Activated naive CD4-positive, alpha-beta T cell treated with anti-CD3 and anti-CD28 coated beads for 36 hours (primary cell): ENCODE measurements around the gene FAM168B. TPM values are rescaled to one million over a fixed set of nuclear protein-coding genes. Genes with fewer than 3 reads are reported as not detected.

Source experiments
- CTCF ChIA-PET: fragments of 350-600 bp; sonication (Branson Sonifier 250); formaldehyde crosslinking; loops from one replicate; lab custom pipeline; 2021; ENCODE audit warnings: antibody characterized with exemption; lab: Charles Lee
- DNase-seq: peaks from one replicate; pipeline ENCODE4 v3.0.0-alpha.2; 2020
- H3K27ac Mint-ChIP-seq: one replicate; pipeline ENCODE4 v1.8.0; 2021; ENCODE audit warnings: mild to moderate bottlenecking, mixed read lengths
- H3K27me3 Mint-ChIP-seq: one replicate; pipeline ENCODE4 v1.8.0; 2021; ENCODE audit warnings: low read depth, mixed read lengths
- H3K36me3 Mint-ChIP-seq: one replicate; pipeline ENCODE4 v1.8.0; 2021; ENCODE audit warnings: low read depth, mixed read lengths
- H3K4me1 Mint-ChIP-seq: one replicate; pipeline ENCODE4 v1.8.0; 2021; ENCODE audit warnings: low read depth, mixed read lengths
- H3K4me3 Mint-ChIP-seq: one replicate; pipeline ENCODE4 v1.8.0; 2021; ENCODE audit warnings: mild to moderate bottlenecking, moderate library complexity, mixed read lengths
- H3K9me3 Mint-ChIP-seq: one replicate; pipeline ENCODE4 v1.8.0; 2021; ENCODE audit warnings: mixed read lengths
- intact Hi-C: fragments of 100-400 bp; cut with micrococcal nuclease; formaldehyde crosslinking; loops from one replicate; pipeline ENCODE4 v1.15.1; 2023
- total RNA-seq, 2 experiments: library from RNA; stranded (reverse); gene quantifications; one replicate each; pipeline ENCODE4 v1.2.3, GENCODE V29; 2021

Gene FAM168B
- total RNA-seq, 2 experiments from 2014 or later, result 52.7 to 55.0 TPM

DNA sequence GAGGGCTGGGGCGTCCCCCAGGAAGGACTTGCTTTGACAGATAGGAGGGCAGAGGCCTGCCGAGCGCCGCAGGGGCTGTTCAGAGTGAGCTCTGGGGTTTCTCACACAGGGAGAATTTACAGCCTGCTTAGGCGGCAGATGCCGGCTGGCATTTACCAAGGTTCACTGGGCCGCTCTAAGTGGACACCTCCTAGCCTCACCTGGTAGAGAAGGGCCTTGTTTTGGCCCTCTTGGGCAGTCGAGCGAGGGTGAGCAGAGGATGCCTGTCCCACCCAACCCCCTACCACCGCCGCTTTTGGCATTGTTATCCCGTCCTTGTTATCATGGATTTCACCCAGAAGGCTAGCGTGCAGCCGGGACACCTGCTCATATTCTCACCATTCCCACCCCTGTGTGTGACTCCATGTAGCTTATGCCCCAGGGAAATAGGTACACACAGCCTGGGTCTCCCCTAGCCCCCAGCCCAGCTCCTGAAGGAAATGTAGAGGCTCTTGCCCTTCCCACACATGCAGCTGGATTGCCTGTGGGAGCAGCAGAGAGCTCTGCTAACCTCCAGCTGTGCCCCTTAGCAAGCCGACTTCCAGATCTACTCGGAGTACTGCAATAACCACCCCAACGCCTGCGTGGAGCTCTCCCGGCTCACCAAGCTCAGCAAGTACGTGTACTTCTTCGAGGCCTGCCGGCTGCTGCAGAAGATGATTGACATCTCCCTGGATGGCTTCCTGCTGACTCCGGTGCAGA lies 52.4 kb downstream of the FAM168B start:
- no peaks in the 10 kb centered on the region for H3K9me3 Mint-ChIP-seq
- intact Hi-C loops, result loop anchor here (1.0 to 2.0 kb wide), 3 partner anchors 52 to 244 kb away; partner anchors contain the start of genes FAM168B and PLEKHB2
- CTCF ChIA-PET, result interaction anchor here (1.0 to 1.7 kb wide), 6 partner anchors 11 to 373 kb away, joined by 3 to 8 read pairs (median 4); partner anchors contain the start of gene FAM168B
- no peak overlapping the region for H3K27ac Mint-ChIP-seq
- H3K4me3 Mint-ChIP-seq, result peak overlapping the region; percentile 54
- H3K36me3 Mint-ChIP-seq, result no peaks in the 10 kb centered on the region
- peak; percentile 51 for DNase-seq
- H3K4me1 Mint-ChIP-seq, result peaks cover 29% of the 10 kb centered on the region
- H3K27me3 Mint-ChIP-seq, result peaks cover 4% of the 10 kb centered on the region

DNA sequence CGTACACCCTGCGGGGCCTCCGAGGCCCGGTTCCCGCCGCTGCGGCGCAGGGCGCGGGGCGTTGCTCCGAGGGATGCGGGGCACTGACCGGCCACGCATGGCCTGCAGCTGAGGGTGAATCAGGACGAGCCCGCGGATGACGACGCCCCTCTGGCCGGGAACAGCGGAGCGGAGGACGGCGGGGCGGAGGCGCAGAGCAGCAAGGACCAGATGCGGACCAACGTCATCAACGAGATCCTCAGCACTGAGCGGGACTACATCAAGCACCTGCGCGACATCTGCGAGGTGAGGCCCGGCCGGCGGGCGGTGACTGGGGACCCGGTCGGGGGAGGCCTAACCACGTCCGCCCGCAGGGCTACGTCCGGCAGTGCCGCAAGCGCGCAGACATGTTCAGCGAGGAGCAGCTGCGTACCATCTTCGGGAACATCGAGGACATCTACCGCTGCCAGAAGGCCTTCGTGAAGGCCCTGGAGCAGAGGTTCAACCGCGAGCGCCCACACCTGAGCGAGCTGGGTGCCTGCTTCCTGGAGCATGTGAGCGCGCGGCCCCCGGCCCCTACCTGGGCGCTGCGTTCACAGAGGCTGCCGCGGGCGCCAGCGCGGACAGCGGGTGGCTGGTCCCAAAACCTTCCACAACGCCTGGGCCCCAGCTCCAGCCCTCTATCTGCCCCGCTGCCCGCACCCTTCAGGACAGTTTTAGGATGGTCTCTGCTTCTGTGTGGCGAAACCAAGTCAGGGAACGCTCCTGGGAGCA lies 53.2 kb downstream of the FAM168B start:
- DNase-seq, result peak; percentile 62
- CTCF ChIA-PET, result interaction anchor here (1.2 to 1.7 kb wide), 2 partner anchors 53 to 167 kb away, joined by 6 to 8 read pairs; partner anchors contain the start of gene FAM168B
- H3K36me3 Mint-ChIP-seq, result no peaks in the 10 kb centered on the region
- H3K4me1 Mint-ChIP-seq, result peaks cover 29% of the 10 kb centered on the region
- H3K27me3 Mint-ChIP-seq, result peaks cover 4% of the 10 kb centered on the region
- no peak overlapping the region for H3K27ac Mint-ChIP-seq
- H3K9me3 Mint-ChIP-seq, result no peaks in the 10 kb centered on the region
- intact Hi-C loops, result loop anchor here (1.0 to 2.0 kb wide), 3 partner anchors 53 to 243 kb away; partner anchors contain the start of genes FAM168B and PLEKHB2
- H3K4me3 Mint-ChIP-seq, result peak overlapping the region; percentile 54

DNA sequence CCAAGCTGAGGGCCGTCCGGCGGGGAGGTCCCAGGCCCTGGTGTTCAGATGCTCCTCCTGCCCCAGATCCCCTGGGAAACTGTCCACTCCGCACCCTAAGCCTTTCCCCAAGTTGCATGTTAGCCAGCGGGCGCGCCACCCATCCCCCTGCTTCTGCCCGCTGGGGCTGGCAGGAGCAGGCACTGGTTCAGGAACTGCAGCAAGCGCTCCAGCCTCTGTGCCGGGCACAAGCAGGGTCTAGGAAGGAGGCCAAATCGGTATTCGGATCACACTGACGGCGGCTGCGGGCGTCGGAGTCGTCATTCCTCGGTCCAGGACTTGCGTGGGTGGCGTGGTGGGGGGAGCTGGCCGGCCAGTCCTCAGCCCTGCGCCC lies 53.7 kb downstream of the FAM168B start:
- intact Hi-C loops, result no loop called here
- CTCF ChIA-PET, result no interaction called here
- Mint-ChIP-seq H3K4me3 (no peak overlapping the region), H3K27ac (no peak overlapping the region), H3K27me3 (peaks cover 5% of the 10 kb centered on the region), H3K9me3 (no peaks in the 10 kb centered on the region), H3K4me1 (peaks cover 29% of the 10 kb centered on the region), H3K36me3 (no peaks in the 10 kb centered on the region)
- no peak for DNase-seq

DNA sequence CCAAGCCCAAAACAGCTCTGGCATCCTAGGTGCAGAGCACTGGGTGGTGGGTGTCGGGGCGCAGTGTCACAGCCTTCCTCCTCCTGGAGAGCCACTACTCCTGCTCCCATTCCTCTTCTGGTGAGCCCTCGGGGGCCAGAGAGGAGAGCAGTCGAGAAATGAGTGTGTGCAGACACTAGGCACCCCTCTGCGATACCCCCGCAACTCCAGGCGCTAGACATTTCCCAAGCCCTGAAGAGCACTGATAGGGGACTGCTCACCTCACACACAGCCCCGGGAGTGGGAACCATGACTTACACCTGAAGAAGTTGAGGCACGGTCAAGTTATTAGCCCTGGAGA lies 54.2 kb downstream of the FAM168B start:
- H3K4me3 Mint-ChIP-seq, result no peak overlapping the region
- CTCF ChIA-PET, result no interaction called here
- intact Hi-C loops, result no loop called here
- H3K27me3 Mint-ChIP-seq, result peaks cover 10% of the 10 kb centered on the region
- H3K36me3 Mint-ChIP-seq, result no peaks in the 10 kb centered on the region
- H3K9me3 Mint-ChIP-seq, result no peaks in the 10 kb centered on the region
- peaks cover 32% of the 10 kb centered on the region for H3K4me1 Mint-ChIP-seq
- no peak overlapping the region for H3K27ac Mint-ChIP-seq
- DNase-seq, result no peak

DNA sequence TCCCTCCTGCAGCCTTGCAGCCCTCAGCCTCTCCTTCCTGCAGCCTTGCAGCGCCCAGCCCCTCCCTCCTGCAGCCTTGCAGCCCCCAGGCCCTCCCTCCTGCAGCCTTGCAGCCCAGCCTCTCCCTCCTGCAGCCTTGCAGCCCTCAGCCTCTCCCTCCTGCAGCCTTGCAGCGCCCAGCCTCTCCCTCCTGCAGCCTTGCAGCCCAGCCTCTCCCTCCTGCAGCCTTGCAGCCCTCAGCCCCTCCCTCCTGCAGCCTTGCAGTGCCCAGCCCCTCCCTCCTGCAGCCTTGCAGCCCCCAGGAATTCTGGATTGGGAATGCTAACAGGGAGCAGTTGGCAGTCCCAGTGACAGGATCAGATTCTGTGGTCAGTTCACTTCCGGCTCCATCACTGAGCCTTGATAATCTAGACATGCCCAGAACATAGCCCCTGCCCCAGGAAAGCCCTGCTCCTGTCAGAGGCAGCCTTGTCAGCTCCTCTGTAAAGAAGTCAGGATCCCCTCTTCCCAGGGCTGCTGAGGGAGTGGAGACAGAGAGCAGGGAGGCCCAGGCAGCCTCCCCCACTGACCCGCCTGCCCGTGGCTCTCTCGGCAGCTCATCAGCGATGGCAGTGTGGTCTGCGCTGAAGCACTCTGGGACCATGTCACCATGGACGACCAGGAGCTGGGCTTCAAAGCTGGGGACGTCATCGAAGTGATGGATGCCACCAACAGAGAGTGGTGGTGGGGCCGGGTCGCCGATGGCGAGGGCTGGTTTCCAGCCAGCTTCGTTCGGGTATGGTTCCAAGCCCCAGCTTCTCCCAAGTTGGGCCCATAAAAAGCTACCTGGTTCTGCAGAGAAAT lies 54.8 kb downstream of the FAM168B start:
- intact Hi-C loops, result no loop called here
- Mint-ChIP-seq H3K36me3 (no peaks in the 10 kb centered on the region), H3K9me3 (no peaks in the 10 kb centered on the region), H3K27ac (no peak overlapping the region), H3K4me3 (no peak overlapping the region), H3K4me1 (peaks cover 35% of the 10 kb centered on the region), H3K27me3 (peaks cover 16% of the 10 kb centered on the region)
- CTCF ChIA-PET, result no interaction called here
- DNase-seq, result no peak

DNA sequence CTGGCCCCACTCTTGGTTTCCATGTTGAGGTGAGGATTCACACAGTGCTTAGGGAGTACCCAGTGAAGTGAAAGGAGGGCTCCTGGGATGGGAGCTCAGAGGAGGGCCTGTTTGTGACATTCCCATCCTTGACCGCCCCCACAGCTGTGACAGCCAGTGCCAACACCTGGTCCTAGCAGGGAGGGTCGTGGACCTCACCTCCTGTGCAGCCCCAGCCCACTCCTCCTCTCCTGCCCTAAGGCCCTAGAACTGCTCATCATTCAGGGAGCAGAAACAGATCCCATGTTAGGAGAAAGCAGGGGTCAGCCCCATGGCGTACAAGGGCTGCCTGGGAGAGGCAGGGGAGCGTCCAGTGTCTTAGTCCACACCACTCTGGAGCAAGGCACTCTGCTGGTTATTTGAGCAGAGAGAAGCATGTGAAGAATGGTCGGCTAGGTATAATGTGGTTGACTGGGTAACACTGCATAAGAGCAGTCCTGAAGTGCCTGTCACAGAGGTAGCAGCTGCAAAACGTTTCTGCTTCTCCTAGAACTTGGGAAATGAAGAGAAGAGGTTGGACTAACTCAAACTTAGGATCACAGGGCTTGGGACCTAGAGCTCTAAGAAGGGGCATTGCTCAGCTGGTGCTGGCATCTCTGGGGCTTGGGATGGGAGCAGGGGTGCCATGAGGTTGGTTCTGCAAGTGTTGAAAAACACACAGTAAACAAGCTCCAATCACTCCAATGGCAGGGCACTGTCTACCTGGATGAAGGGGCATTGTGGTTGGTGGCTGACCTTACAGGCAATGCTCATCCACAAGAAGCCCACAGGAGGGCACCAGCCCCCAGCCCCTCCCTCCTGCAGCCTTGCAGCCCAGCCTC lies 55.6 kb downstream of the FAM168B start:
- peaks cover 35% of the 10 kb centered on the region for H3K4me1 Mint-ChIP-seq

DNA sequence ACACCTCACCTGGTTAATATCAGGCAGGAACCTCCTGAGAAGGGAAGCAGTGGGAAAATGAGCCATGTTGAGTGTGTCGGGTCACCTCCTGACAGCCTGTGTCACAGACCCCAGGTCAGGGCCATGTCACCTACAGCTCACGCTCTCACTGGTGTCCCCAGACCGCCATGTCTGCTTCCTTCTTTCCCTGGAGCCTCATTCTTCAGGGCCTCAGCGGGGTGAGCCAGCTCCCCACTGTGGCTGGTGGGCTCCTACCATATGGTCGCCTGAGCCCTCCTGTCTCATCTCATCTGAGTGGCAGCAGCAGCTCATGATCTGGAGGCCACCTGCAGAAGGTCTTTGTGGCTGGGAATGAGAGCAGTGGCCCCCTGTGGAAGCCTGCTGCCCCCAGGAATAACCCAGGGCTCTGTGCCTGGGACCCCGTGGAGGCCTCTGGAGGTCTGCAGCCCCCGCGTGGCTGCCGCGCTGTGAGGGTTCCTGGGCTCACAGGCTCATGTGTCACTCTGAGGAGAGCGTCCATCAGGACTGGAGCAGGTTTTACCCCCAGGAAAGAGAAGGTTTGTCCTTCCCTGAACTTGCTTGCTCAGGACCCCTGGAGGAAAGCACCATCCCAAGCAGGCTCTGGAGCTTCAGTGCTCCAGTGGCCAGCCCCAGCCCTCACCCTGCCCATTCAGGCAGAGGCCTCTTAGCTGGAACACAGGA lies 56.4 kb downstream of the FAM168B start:
- Mint-ChIP-seq H3K4me3 (no peak overlapping the region), H3K4me1 (peaks cover 30% of the 10 kb centered on the region), H3K36me3 (no peaks in the 10 kb centered on the region), H3K9me3 (no peaks in the 10 kb centered on the region), H3K27me3 (peaks cover 18% of the 10 kb centered on the region), H3K27ac (no peak overlapping the region)
- intact Hi-C loops, result no loop called here
- no peak for DNase-seq
- CTCF ChIA-PET, result no interaction called here

More for the DNA sequence above, 55.6 kb downstream of the FAM168B start:
- Mint-ChIP-seq H3K4me3 (no peak overlapping the region), H3K36me3 (no peaks in the 10 kb centered on the region), H3K27ac (no peak overlapping the region), H3K9me3 (no peaks in the 10 kb centered on the region), H3K27me3 (peaks cover 18% of the 10 kb centered on the region)
- no peak for DNase-seq
- intact Hi-C loops, result no loop called here
- CTCF ChIA-PET, result no interaction called here

DNA sequence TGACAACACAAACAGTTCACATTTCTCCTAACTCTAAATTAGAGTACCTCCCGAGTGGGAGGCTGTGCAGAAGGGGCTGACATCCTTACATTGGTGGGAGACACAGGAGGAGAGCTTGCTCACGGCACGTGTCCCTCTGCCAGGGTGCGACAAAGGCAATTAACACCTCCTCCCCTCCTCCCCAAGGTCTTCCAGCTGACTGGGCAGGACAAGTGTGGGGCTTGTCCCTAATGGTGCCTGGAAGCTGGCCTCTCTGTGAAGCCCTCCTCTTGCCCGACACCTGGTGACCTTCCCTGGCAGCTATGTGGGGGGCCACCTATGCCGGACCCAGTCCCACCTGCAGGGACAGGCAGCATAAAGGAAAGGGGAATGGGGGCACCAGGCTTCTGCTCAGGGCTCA lies 57.0 kb downstream of the FAM168B start:
- intact Hi-C loops, result no loop called here
- CTCF ChIA-PET, result no interaction called here
- Mint-ChIP-seq H3K4me1 (peaks cover 25% of the 10 kb centered on the region), H3K36me3 (no peaks in the 10 kb centered on the region), H3K27ac (no peak overlapping the region), H3K9me3 (no peaks in the 10 kb centered on the region), H3K27me3 (peaks cover 18% of the 10 kb centered on the region), H3K4me3 (no peak overlapping the region)
- DNase-seq, result no peak

DNA sequence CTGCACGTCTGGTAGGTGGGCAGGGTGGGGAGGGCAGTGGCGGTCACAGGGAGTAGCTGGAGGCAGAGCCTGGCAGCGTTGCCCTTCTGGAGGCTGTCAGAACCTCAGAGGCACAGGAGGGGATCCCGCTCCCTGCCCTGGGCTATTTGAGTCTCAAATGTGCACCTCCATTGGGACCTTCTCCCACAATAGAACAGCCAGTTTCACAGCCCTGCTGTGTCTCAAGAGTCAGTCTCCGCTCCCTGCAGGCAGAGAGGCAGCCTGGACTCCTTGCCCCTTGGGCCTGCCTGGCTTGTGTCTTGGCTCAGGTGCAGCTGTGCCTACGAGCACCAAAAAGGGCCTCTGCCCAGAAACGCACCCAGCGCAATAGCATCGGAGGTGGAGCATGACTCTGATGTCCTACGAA lies 57.4 kb downstream of the FAM168B start:
- CTCF ChIA-PET, result no interaction called here
- Mint-ChIP-seq H3K4me3 (peak overlapping the region; percentile 57), H3K36me3 (no peaks in the 10 kb centered on the region), H3K27ac (no peak overlapping the region), H3K4me1 (peaks cover 20% of the 10 kb centered on the region), H3K9me3 (no peaks in the 10 kb centered on the region), H3K27me3 (peaks cover 14% of the 10 kb centered on the region)
- no peak for DNase-seq
- intact Hi-C loops, result no loop called here

DNA sequence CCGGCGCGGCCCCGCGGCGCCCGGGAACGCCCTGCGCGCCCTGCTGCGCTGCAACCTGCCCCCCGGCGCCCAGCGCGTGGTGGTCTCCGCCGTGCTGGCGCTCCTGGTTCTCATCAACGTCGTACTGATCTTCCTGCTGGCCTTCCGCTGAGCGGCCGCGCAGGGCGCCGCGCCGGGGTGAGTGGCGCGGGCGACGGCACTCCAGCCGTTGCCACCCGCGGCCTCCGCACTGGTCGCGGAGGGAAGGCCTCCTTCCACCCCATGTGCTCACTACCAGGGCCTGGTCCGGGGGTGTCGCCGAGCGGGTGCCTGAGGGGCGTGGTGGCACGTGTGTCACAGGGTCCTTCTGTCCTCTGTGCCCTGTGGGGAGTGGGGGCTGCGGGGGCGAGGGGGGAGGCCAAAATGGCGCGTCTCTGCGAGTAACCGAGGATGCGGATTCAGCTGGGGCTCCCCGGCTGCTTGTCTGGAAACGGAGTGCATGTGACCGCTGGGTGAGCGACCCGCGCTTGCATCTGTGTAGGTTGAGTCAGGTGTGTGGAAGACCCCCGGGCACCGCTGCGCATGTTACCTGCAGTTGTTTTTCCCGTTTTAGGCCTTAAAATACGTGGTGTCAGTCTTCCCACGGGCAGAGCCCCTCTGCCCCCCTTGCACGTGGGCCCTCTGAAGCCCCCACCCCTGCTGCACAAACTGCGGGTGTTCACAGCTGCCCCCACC lies 58.0 kb downstream of the FAM168B start:
- no peak overlapping the region for H3K27ac Mint-ChIP-seq
- CTCF ChIA-PET, result no interaction called here
- no peaks in the 10 kb centered on the region for H3K9me3 Mint-ChIP-seq
- H3K4me3 Mint-ChIP-seq, result peak overlapping the region; percentile 57
- no peaks in the 10 kb centered on the region for H3K36me3 Mint-ChIP-seq
- intact Hi-C loops, result no loop called here
- peaks cover 15% of the 10 kb centered on the region for H3K4me1 Mint-ChIP-seq
- no peak for DNase-seq
- peaks cover 13% of the 10 kb centered on the region for H3K27me3 Mint-ChIP-seq
